OCI-M2 (cell line): Measurements from ENCODE around the gene C20orf96.
"Not testable (repeated sequence)": the region's sequence is repeated elsewhere in the genome, so short reads cannot be mapped to it uniquely, and the experiment has no call there.

Experiments used
- DNase-seq: peaks from one replicate; lab custom pipeline; 2025; ENCODE audit not compliant: unreplicated experiment; lab: John Stamatoyannopoulos, UW

Gene C20orf96

GRCh38 chr20:290084-290831, at the start of gene C20orf96:
Gene C20orf96 (minus strand): TSS chr20:290750. CDS start chr20:290610, 140 bp downstream.
- peak; percentile 82 for DNase-seq

GRCh38 chr20:336040-336439, 45.5 kb upstream of the C20orf96 start:
- not testable (repeated sequence) for DNase-seq

GRCh38 chr20:334578-334977, 44.0 kb upstream of the C20orf96 start:
- no peak for DNase-seq

- peak; percentile 38 for DNase-seq
Measured at GRCh38 chr20:330233-331149, 39.9 kb upstream of the C20orf96 start.

- no peak for DNase-seq
Measured at GRCh38 chr20:329851-330232, 39.3 kb upstream of the C20orf96 start.

DNA sequence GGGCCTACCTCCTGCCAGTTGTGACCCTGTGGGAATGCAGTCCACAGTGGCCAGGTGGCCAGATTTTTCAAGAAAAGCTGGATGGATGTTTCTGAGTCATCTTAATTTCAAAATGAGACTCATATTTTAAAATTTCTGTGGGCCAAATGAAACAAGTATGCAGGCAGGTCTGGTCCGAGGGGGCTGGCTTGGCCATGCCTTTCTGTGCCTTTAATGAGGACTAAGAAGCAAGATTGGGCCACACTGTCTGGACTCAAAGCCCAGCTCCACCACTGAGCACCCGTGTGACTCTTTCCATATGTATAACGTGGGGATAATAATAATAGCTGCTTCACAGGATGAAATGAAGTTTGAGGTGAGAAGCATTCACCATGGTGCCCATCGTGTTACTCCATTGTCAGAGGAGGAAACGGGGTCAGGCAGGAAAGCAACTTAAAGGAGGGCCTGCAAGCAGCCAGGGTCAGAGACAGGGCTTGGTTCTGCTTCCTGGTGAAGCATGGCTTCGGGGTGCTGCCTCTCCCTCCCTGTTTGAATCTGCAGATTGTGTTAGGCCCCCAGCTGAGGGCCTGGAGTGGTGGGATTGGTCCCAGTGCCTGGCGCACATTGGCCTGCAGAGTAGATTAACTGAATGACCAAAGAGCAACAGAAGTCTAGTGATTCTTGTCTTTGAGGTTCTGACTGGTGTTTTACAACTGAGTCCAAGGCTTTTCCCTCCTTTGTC, 38.6 kb upstream of the C20orf96 start:
- no peak for DNase-seq

DNA sequence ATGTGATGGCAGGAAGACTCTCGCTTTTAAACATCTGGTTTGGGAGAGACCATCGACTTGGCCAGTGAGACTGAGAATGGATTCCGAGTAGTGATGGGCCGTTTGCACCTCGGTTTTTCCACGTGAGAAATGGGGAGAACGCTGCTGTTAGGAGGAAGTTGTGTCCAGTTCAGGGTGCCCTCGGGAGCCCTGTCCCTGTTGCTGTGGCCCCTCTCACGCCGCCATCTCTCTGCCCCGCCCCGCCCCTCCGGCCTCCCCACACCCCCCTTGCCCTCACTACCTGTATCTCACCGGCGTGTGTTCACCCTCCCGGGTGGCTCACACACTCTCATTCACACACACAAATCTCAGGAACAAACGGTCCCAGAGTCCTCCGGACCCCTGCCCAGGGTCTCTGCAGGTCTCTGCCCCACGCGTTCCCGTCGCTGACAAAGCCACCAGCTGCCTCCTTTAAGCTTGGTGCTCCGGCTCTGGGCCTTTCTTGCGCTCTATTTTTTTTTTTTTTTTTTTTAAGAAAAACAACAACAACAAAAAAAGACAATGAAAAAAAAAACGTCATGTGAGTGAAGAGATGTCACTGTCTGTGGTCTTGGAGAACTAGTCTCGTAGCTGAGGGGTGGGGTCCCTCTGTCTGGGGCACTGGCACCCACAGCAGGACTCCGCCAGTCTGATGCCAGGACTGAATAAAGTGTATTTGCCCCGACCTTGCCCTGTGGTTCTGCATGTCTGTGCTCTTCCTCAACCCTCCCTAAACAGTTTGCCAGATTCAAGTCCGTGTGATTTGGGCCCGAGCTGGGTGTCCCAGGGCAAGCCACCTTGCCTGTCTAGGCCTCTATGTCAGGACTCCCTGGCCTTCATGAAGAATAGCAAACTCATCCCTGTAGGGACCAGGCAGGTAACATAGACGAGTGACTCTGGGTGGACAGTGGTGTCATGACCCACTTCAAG, 37.8 kb upstream of the C20orf96 start:
- no peak for DNase-seq

GRCh38 chr20:327186-328026, 36.9 kb upstream of the C20orf96 start:
- DNase-seq = peak; percentile 73

GRCh38 chr20:326645-327185, 36.2 kb upstream of the C20orf96 start:
- no peak for DNase-seq

DNA sequence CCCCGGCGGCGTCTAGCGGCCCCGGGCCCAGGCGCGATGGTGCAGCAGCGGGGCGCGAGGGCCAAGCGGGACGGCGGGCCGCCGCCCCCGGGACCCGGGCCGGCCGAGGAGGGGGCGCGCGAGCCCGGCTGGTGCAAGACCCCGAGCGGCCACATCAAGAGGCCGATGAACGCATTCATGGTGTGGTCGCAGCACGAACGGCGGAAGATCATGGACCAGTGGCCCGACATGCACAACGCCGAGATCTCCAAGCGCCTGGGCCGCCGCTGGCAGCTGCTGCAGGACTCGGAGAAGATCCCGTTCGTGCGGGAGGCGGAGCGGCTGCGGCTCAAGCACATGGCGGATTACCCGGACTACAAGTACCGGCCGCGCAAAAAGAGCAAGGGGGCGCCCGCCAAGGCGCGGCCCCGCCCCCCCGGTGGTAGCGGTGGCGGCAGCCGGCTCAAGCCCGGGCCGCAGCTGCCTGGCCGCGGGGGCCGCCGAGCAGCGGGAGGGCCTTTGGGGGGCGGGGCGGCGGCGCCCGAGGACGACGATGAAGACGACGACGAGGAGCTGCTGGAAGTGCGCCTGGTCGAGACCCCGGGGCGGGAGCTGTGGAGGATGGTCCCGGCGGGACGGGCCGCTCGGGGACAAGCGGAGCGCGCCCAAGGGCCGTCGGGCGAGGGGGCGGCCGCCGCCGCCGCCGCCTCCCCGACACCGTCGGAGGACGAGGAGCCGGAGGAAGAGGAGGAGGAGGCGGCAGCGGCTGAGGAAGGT, 35.5 kb upstream of the C20orf96 start:
- DNase-seq = no peak

GRCh38 chr20:325045-325888, 34.7 kb upstream of the C20orf96 start, which contains the start of gene SOX12:
Gene SOX12 (plus strand): TSS chr20:325552. CDS start chr20:325925, 373 bp downstream.
- DNase-seq = peak; percentile 56

- peak; percentile 84 for DNase-seq
Measured at GRCh38 chr20:324177-325044, 33.9 kb upstream of the C20orf96 start.

GRCh38 chr20:316316-317068, 25.9 kb upstream of the C20orf96 start:
- no peak for DNase-seq

- no peak for DNase-seq
Measured at GRCh38 chr20:313948-314347, 23.4 kb upstream of the C20orf96 start.

GRCh38 chr20:313402-313801, 22.9 kb upstream of the C20orf96 start:
- no peak for DNase-seq

- no peak for DNase-seq
Measured at GRCh38 chr20:312866-313265, 22.3 kb upstream of the C20orf96 start.
